ENCODE measurements around the gene LPP. TPM values are rescaled to one million over a fixed set of nuclear protein-coding genes. Genes with fewer than 3 reads are reported as not detected.
A peak's percentile ranks its signal among the peaks of the same experiment; 100 is the strongest.

The LPP gene
- total and polyA plus RNA-seq, 2 of the 13 experiments (the other 11 are each of a cell fraction or from before 2014, with no cell fraction given) = 19.2 to 29.9 TPM

- TF ChIP-seq ZNF609 (CRISPR knock-in tag; IDR thresholded peaks at IDR 0.05; ENCODE audit: borderline replicate concordance) (peak; percentile 93), ZNF652 (CRISPR knock-in tag; IDR thresholded peaks at IDR 0.05; ENCODE audit: borderline replicate concordance, low read depth) (no peak), ZNF777 (CRISPR knock-in tag; IDR thresholded peaks at IDR 0.05) (no peak; the same call in 1 of the 2 replicates), SOX5 (CRISPR knock-in tag; IDR thresholded peaks at IDR 0.05; ENCODE audit: borderline replicate concordance) (peak; percentile 87), STAT6 (CRISPR knock-in tag; IDR thresholded peaks at IDR 0.05; ENCODE audit: borderline replicate concordance) (peak; percentile 56; the same call in 1 of the 2 replicates), SMC3 (IDR thresholded peaks at IDR 0.05; ENCODE audit: low read length) (peak; percentile 38), RAD51 (IDR thresholded peaks at IDR 0.05; ENCODE audit: borderline replicate concordance) (no peak), RERE (CRISPR knock-in tag; IDR thresholded peaks at IDR 0.05; ENCODE audit: low read depth) (peak; percentile 89), ZNF468 (CRISPR knock-in tag; IDR thresholded peaks at IDR 0.05) (no peak), ZNF234 (CRISPR knock-in tag; conservative IDR thresholded peaks at IDR 0.05) (no peak), ZBTB26 (CRISPR knock-in tag; IDR thresholded peaks at IDR 0.05; ENCODE audit: borderline replicate concordance) (peak; percentile 94), BRD4 (CRISPR knock-in tag; IDR thresholded peaks at IDR 0.05) (no peak)
These were observed 16.8 kb downstream of the LPP start (continued) for GRCh38 chr3:188170461-188171459.
